LNCAP (cell line): ENCODE data around the gene CXorf38.

Experiments
- TF ChIP-seq, protein P1 (sequence below): fragments of 450-650 bp; IDR thresholded peaks from 2 replicates; pipeline ENCODE4 v1.5.1; 2017; ENCODE audit warnings: mild to moderate bottlenecking

Gene CXorf38

GRCh38 chrX:40671126-40671525 is 23.8 kb upstream of the CXorf38 start:
- TF ChIP-seq, protein P1, sequence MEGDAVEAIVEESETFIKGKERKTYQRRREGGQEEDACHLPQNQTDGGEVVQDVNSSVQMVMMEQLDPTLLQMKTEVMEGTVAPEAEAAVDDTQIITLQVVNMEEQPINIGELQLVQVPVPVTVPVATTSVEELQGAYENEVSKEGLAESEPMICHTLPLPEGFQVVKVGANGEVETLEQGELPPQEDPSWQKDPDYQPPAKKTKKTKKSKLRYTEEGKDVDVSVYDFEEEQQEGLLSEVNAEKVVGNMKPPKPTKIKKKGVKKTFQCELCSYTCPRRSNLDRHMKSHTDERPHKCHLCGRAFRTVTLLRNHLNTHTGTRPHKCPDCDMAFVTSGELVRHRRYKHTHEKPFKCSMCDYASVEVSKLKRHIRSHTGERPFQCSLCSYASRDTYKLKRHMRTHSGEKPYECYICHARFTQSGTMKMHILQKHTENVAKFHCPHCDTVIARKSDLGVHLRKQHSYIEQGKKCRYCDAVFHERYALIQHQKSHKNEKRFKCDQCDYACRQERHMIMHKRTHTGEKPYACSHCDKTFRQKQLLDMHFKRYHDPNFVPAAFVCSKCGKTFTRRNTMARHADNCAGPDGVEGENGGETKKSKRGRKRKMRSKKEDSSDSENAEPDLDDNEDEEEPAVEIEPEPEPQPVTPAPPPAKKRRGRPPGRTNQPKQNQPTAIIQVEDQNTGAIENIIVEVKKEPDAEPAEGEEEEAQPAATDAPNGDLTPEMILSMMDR = no peak

DNA sequence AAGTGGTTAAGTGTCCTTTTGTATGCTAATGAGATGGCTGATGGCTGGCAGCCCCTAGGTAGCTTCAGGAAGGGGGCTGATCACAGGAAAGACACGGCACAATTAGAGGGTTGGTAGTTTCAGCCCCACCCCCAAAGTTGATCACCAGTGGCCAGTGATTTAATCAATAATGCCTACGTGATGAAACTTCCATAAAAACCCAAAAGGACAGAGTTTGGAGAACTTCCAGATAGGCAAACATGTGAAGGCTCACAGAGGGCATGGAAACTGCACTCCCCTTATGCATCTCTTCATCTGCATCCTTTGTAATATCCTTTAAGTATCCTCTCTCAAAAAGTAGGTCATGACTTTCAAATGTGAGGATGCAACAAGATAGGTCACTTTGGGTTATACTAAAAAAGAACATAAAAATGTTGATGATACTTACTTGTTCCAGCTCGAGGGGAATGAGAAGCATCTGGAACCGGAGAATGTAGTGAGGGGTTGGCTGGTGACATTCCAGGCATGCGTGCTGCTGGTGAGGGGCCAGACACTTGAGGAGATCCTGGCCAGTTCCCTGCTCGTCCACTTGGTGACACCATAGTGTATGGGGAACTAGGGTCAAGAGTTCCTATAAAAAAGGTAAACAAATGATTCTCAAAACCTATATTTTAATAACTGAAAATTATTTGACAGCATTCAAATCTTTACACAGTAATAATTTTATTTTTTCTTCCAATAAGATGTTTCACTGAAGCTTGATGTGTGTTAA is 16.7 kb upstream of the CXorf38 start:
- TF ChIP-seq, protein P1 = peak; percentile 42

- TF ChIP-seq, protein P1 = no peak
These were observed 15.8 kb upstream of the CXorf38 start for GRCh38 chrX:40663078-40663740.

DNA sequence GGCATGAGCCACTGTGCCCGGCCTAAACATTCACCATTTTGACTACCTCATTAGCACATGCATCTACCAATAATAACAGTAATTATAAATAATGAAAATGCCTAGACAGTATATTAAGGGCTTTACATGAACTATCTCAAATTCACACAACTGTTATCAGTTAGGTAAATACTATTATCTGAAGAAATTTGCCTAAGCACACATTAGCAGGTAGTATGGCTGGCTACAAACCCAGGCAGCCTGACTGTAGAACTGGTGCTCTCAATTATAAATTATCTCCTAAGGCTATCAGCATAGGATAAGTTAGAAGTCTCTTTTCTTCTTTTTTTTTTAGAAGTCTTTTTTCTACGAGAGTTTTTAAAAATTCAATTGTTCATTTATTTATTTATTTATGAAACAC is 14.1 kb upstream of the CXorf38 start:
- TF ChIP-seq, protein P1 = no peak

DNA sequence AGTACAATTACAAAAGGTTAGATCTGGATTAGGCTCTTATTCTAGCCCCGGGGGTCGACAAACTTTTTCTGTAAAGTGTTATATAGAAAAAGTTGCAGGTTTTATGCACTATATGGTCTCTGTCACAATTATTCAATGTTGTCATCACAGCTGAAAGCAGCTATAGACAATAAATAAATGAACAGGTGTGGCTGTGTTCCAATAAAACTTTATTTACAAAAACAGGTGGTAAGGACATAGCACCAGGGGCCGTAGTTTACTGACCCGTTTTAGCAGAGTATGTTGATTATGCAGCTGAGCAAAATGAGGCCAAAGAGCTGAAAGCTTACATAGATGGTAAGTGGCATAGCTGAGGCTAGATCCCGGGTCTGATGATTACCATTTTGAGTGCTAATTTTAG is 13.0 kb upstream of the CXorf38 start:
- TF ChIP-seq, protein P1 = no peak

GRCh38 chrX:40653535-40653934 is 6.2 kb upstream of the CXorf38 start:
- TF ChIP-seq, protein P1 = no peak

DNA sequence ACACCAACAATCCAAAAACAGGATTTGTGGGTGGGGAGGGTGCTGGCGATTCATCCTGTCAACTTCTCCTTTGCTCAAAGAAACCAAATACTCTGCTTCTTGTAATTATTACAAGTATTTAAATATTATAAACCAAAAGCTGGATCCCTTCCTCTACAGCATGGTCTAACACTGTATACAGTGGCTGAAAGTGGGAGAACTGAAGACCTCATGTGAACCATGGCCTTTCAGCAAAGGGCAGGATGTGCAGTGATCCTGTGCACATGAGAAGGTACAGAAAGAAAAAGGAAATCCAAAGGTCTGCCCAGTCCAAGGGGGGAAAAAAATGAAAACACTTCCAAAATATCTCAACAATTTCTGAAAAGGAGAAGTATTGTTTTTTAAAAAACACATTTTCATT is 5.3 kb upstream of the CXorf38 start:
- TF ChIP-seq, protein P1 = no peak
